ENCODE results near the gene TDG. TPM values are rescaled to one million over a fixed set of nuclear protein-coding genes. Genes with fewer than 3 reads are reported as not detected.

The TDG gene
- total RNA-seq, 2 donors from 2014 or later = 53.4 to 58.1 TPM

DNA sequence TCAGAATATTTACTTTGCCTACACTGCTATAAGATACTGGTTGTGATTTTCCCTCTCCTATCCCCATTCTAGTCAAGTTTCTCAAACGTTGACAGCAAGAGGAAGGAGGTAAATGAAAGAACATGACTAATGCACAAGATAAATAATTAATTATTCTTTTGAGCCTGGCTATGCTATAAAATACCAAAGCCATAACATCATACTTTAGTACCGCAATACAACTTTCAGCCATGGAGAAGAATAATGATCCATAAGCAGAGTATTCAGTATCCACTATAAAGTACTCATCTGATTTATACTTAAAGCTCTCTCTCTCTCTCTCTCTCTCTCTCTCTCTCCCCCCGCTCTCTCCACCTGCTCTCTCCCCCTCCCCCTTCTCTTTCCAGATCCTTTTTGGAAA is 41.3 kb downstream of the TDG start:
- Mint-ChIP-seq H3K4me1 (no peaks in the 10 kb centered on the region), H3K4me3 (no peak overlapping the region), H3K9me3 (peaks cover 9% of the 10 kb centered on the region), H3K27me3 (ENCODE audit: insufficient read depth) (peaks cover 21% of the 10 kb centered on the region), H3K27ac (no peak overlapping the region), H3K36me3 (ENCODE audit: low read depth) (no peaks in the 10 kb centered on the region)
- Histone ChIP-seq H3K27me3 (ENCODE audit: control insufficient read depth, insufficient read depth, low read length, poor library complexity, severe bottlenecking) (no peaks in the 10 kb centered on the region), H3K27ac (ENCODE audit: low read depth, low read length) (no peak overlapping the region), H3K9ac (ENCODE audit: extremely low read depth, low read length, poor library complexity, severe bottlenecking) (no peak overlapping the region), H3K4me1 (ENCODE audit: control insufficient read depth, insufficient read depth, low read length) (no peaks in the 10 kb centered on the region), H3K9me3 (ENCODE audit: control insufficient read depth, low read length) (no peaks in the 10 kb centered on the region), H3K36me3 (ENCODE audit: control insufficient read depth, insufficient read depth, low read length) (no peaks in the 10 kb centered on the region), H3K4me3 (ENCODE audit: low read length) (no peak overlapping the region)
- WGBS, 2 experiments (ENCODE audit: insufficient coverage in 1 of 2, insufficient read length in 1 of 2) = 86 to 94% methylated on average over 1 to 2 of the region's 3 CpGs
- no peak for DNase-seq
- TF ChIP-seq, protein P1, sequence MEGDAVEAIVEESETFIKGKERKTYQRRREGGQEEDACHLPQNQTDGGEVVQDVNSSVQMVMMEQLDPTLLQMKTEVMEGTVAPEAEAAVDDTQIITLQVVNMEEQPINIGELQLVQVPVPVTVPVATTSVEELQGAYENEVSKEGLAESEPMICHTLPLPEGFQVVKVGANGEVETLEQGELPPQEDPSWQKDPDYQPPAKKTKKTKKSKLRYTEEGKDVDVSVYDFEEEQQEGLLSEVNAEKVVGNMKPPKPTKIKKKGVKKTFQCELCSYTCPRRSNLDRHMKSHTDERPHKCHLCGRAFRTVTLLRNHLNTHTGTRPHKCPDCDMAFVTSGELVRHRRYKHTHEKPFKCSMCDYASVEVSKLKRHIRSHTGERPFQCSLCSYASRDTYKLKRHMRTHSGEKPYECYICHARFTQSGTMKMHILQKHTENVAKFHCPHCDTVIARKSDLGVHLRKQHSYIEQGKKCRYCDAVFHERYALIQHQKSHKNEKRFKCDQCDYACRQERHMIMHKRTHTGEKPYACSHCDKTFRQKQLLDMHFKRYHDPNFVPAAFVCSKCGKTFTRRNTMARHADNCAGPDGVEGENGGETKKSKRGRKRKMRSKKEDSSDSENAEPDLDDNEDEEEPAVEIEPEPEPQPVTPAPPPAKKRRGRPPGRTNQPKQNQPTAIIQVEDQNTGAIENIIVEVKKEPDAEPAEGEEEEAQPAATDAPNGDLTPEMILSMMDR (conservative IDR thresholded peaks at IDR 0.05) = no peak

DNA sequence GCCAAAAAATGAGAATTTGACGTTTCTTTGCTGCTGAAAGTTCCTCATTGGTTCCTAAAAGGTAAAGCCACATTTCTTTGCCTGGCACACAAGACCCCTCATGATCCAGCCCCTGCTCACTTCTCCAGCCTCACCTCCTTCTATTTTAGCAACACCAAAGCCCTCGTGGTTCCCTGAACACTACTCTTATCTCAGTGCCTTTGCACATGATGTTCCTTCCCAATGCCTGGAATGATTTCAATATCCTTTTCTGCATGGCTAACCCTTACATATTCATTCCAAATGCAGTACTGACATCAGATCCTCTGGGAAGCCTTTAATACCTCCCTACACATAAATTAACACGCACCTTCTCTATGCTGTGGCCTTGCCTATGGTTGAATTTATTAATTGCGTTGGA is 44.4 kb downstream of the TDG start:
- Histone ChIP-seq H3K9ac (ENCODE audit: extremely low read depth, low read length, poor library complexity, severe bottlenecking) (no peak overlapping the region), H3K27ac (ENCODE audit: low read depth, low read length) (no peak overlapping the region), H3K4me3 (ENCODE audit: low read length) (no peak overlapping the region), H3K9me3 (ENCODE audit: control insufficient read depth, low read length) (no peaks in the 10 kb centered on the region), H3K4me1 (ENCODE audit: control insufficient read depth, insufficient read depth, low read length) (no peaks in the 10 kb centered on the region), H3K36me3 (ENCODE audit: control insufficient read depth, insufficient read depth, low read length) (no peaks in the 10 kb centered on the region), H3K27me3 (ENCODE audit: control insufficient read depth, insufficient read depth, low read length, poor library complexity, severe bottlenecking) (no peaks in the 10 kb centered on the region)
- Mint-ChIP-seq H3K36me3 (ENCODE audit: low read depth) (no peaks in the 10 kb centered on the region), H3K27me3 (ENCODE audit: insufficient read depth) (peaks cover 6% of the 10 kb centered on the region), H3K9me3 (peaks cover 9% of the 10 kb centered on the region), H3K4me3 (no peak overlapping the region), H3K4me1 (no peaks in the 10 kb centered on the region), H3K27ac (no peak overlapping the region)
- 90 to 94% methylated on average over 2 to 4 of the region's 4 CpGs for WGBS, 2 experiments (ENCODE audit: insufficient coverage in 1 of 2, insufficient read length in 1 of 2)
- no peak for DNase-seq
- TF ChIP-seq, protein P1 (conservative IDR thresholded peaks at IDR 0.05) = no peak

DNA sequence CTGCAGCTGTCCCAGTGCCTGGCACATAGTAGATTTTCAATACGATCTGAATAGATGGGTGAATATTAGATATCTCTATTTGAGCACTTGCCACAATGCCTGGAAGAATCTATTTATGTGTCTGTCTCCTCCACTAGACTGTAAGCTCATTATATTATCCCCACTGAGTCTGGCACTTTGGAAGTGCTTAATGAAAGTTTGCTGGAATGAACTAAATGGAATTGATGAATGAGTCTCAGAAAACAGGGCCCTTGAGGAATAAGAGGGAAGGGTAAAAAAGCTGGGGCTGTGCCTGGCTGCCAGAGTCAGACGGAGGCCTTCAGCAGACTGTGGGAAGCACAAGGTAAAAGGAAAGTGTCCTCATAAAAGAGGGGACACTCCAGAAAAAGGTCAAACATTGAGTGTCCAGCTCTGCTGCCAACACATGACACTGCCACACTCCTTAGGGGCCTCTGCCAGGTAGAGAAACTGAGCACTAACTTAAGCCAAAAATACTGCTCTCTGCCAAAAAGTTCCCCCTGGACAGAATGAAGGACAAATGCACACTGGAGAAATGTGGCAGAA is 45.0 kb downstream of the TDG start:
- Mint-ChIP-seq H3K36me3 (ENCODE audit: low read depth) (no peaks in the 10 kb centered on the region), H3K27me3 (ENCODE audit: insufficient read depth) (peaks cover 3% of the 10 kb centered on the region), H3K4me3 (no peak overlapping the region), H3K4me1 (no peaks in the 10 kb centered on the region), H3K27ac (no peak overlapping the region), H3K9me3 (peaks cover 9% of the 10 kb centered on the region)
- no peaks in the 10 kb centered on the region for H3K4me1 ChIP-seq (ENCODE audit: control insufficient read depth, insufficient read depth, low read length)
- no peak overlapping the region for H3K9ac ChIP-seq (ENCODE audit: extremely low read depth, low read length, poor library complexity, severe bottlenecking)
- no peaks in the 10 kb centered on the region for H3K9me3 ChIP-seq (ENCODE audit: control insufficient read depth, low read length)
- no peaks in the 10 kb centered on the region for H3K27me3 ChIP-seq (ENCODE audit: control insufficient read depth, insufficient read depth, low read length, poor library complexity, severe bottlenecking)
- TF ChIP-seq, protein P1 (conservative IDR thresholded peaks at IDR 0.05) = no peak
- H3K4me3 ChIP-seq (ENCODE audit: low read length) = no peak overlapping the region
- WGBS, 2 experiments (ENCODE audit: insufficient coverage in 1 of 2, insufficient read length in 1 of 2) = 88 to 94% methylated on average over 2 of the region's 2 CpGs
- H3K36me3 ChIP-seq (ENCODE audit: control insufficient read depth, insufficient read depth, low read length) = no peaks in the 10 kb centered on the region
- no peak overlapping the region for H3K27ac ChIP-seq (ENCODE audit: low read depth, low read length)
- no peak for DNase-seq
